Body of pancreas (tissue), 4 donors: ENCODE measurements around the gene POLR3A. TPM values are rescaled to one million over a fixed set of nuclear protein-coding genes. Genes with fewer than 3 reads are reported as not detected.
"Not testable (repeated sequence)": the region's sequence is repeated elsewhere in the genome, so short reads cannot be mapped to it uniquely, and the experiment has no call there.

Experiments
- ATAC-seq: fragments of 150-250 bp; one replicate; pipeline ENCODE4 v1.9.1; 2016
- DNase-seq, 4 donors: peaks; one replicate each; pipeline ENCODE4 v3.0.0-alpha.2; 2019
- H3K27ac ChIP-seq, 4 donors: fragments of 200-600 bp; sonication (generic); 1 replicate in 3 of 4; 2 replicates in 1 of 4; pipeline versions ENCODE4 v1.5.1 to v1.6.1; 2016 to 2019; ENCODE audit warnings: mild to moderate bottlenecking in 1 of 4, mixed read lengths in 1 of 4, moderate library complexity in 1 of 4
- H3K27me3 ChIP-seq, 2 donors: fragments of 200-600 bp; sonication (generic); one replicate each; pipeline ENCODE4 v1.6.0; 2016; ENCODE audit warnings: mild to moderate bottlenecking in 1 of 2
- H3K36me3 ChIP-seq, 2 donors: fragments of 200-600 bp; sonication (generic); replicated peaks in 1 of 2; 2 replicates each; pipeline ENCODE4 v1.5.1; 2016; ENCODE audit warnings: low read depth in 2 of 2; ENCODE audit not compliant: insufficient read depth in 1 of 2
- H3K4me1 ChIP-seq: fragments of 200-600 bp; sonication (generic); one replicate; pipeline ENCODE4 v1.6.0; 2016
- H3K4me3 ChIP-seq, 2 donors: fragments of 200-600 bp; sonication (generic); 1 replicate in 1 of 2; 2 replicates in 1 of 2; pipeline ENCODE4 v1.5.1; 2016 to 2019
- H3K9me3 ChIP-seq, 3 donors: fragments of 200-600 bp; sonication (generic); 1 replicate in 2 of 3; 2 replicates in 1 of 3; pipeline ENCODE4 v1.5.1; 2016
- POLR2A ChIP-seq, 3 donors: fragments of 450-650 bp; IDR thresholded peaks; one replicate each; pipeline ENCODE4 v1.6.1; 2016; ENCODE audit warnings: antibody characterized with exemption in 3 of 3, mild to moderate bottlenecking in 2 of 3
- WGBS, 2 donors: methylation state at CpG; one replicate each; pipeline ENCODE4 v1.1.5; 2017; 5-methylcytosine and 5-hydroxymethylcytosine counted together
- intact Hi-C: fragments of 100-400 bp; cut with DNase I; formaldehyde crosslinking; loops from one replicate; pipeline ENCODE4 v1.15.1; 2023
- total RNA-seq, 2 donors: library from RNA; depleted of rRNA; stranded (reverse); fragments of >200 nt; gene quantifications; one replicate each; pipeline ENCODE4 v1.1.0, GENCODE V29; 2016
- TF ChIP-seq, protein P1 (sequence below), 7 experiments: fragments of 450-650 bp in 4 of 7; fragments of 200-600 bp in 3 of 7; sonication (generic) in 3 of 7; IDR thresholded peaks; one replicate each; pipeline ENCODE4 v1.5.1; 2016 to 2019; ENCODE audit warnings: antibody characterized with exemption in 7 of 7

POLR3A gene
- total RNA-seq, 2 donors from 2014 or later = 7.9 to 10.4 TPM

DNA sequence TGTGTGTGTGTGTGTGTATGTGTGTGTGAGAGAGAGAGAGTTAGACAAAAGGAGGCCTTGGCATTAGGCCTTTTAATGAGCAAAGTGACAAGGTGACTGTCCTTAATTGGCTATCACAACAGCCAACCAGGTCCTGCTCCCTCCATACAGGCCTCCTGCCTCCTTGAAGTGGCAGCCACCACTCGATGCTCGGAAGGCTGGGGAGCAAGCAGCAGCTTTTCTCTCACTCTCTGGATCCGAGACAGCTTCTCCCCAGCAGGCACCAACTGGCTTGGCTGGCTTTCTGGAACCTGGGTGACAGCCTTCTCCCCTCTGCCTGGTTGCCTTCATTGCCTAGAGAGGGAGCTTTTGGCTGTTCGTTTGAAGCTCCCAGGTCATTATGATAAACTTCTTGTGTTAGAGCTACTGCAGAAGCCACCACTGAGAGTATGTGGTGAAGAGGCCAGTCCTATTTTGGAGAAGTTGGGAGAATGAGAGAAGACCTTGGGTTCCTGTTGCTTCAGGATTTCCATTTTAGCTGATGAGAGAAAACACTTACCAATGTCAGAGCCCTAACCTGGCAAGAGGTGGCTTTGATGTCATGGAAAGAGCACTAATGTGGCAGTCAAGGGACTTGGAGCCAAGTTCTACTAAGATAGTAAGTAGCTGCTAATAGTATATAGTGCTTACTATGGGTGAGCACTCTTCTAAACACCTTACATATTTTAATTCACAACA is 42.0 kb upstream of the POLR3A start:
- no peak for DNase-seq
- intact Hi-C loops = no loop called here
- H3K4me3 ChIP-seq = no peak overlapping the region

DNA sequence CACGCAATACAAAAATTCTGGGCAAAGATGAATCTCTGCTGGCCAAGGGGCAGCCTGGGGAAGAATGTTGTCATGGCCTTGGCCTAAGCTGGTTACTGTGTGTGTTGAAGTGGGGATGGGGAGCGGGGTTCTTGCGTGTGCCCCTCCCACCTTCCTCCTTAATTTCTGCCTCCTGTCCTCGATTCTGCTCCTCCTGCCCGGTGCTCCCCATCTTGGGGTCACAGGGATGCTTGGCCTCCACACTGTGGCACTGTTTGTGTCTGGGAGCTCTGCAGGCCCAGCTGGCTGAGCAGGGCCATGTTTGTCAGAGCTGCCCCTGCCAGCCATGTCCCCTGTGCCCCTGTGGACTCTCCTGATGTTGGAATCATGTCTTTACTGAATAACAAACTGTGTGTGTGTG is 41.4 kb upstream of the POLR3A start:
- no peaks in the 10 kb centered on the region for H3K9me3 ChIP-seq
- H3K4me3 ChIP-seq = no peak overlapping the region
- ATAC-seq = no peak
- DNase-seq = no peak
- H3K36me3 ChIP-seq = no peaks in the 10 kb centered on the region
- intact Hi-C loops = no loop called here
- peaks cover 3% of the 10 kb centered on the region for H3K4me1 ChIP-seq
- no peaks in the 10 kb centered on the region for H3K27me3 ChIP-seq
- H3K27ac ChIP-seq = no peak overlapping the region
- 85 to 87% methylated on average over 5 of the region's 5 CpGs for WGBS, 2 donors
- TF ChIP-seq, protein P1, sequence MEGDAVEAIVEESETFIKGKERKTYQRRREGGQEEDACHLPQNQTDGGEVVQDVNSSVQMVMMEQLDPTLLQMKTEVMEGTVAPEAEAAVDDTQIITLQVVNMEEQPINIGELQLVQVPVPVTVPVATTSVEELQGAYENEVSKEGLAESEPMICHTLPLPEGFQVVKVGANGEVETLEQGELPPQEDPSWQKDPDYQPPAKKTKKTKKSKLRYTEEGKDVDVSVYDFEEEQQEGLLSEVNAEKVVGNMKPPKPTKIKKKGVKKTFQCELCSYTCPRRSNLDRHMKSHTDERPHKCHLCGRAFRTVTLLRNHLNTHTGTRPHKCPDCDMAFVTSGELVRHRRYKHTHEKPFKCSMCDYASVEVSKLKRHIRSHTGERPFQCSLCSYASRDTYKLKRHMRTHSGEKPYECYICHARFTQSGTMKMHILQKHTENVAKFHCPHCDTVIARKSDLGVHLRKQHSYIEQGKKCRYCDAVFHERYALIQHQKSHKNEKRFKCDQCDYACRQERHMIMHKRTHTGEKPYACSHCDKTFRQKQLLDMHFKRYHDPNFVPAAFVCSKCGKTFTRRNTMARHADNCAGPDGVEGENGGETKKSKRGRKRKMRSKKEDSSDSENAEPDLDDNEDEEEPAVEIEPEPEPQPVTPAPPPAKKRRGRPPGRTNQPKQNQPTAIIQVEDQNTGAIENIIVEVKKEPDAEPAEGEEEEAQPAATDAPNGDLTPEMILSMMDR (IDR thresholded peaks at IDR 0.05) = no peak
- no peak for TF ChIP-seq POLR2A (IDR thresholded peaks at IDR 0.05)

More for the DNA sequence above, 42.0 kb upstream of the POLR3A start:
- H3K9me3 ChIP-seq = no peaks in the 10 kb centered on the region
- ATAC-seq = no peak
- TF ChIP-seq, protein P1 (IDR thresholded peaks at IDR 0.05) = no peak
- no peak for TF ChIP-seq POLR2A (IDR thresholded peaks at IDR 0.05)
- no peaks in the 10 kb centered on the region for H3K4me1 ChIP-seq
- no peaks in the 10 kb centered on the region for H3K27me3 ChIP-seq
- H3K27ac ChIP-seq = no peak overlapping the region
- no peaks in the 10 kb centered on the region for H3K36me3 ChIP-seq
- WGBS, 2 donors = 75 to 80% methylated on average over 2 to 4 of the region's 4 CpGs

DNA sequence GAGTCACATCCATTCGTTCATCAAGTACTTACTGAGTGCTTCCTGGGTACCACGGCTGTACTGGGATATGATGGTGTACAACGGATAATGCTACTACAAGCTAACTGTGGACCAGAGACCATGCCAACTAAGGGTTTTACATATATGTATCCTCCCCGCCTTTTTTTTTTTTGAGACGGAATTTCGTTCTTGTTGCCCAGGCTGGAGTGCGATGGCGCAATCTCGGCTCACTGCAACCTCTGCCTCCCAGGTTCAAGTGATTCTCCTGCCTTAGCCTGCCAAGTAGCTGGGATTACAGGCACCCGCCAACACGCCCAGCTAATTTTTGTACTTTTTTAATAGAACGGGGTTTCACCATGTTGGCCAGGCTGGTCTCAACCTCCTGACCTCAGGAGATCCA is 40.7 kb upstream of the POLR3A start:
- H3K27me3 ChIP-seq, intact Hi-C loops, H3K36me3 ChIP-seq, H3K9me3 ChIP-seq, ATAC-seq, DNase-seq, H3K27ac ChIP-seq, H3K4me1 ChIP-seq, H3K4me3 ChIP-seq: not testable (repeated sequence)
- 88 to 91% methylated on average over 12 of the region's 12 CpGs for WGBS, 2 donors

DNA sequence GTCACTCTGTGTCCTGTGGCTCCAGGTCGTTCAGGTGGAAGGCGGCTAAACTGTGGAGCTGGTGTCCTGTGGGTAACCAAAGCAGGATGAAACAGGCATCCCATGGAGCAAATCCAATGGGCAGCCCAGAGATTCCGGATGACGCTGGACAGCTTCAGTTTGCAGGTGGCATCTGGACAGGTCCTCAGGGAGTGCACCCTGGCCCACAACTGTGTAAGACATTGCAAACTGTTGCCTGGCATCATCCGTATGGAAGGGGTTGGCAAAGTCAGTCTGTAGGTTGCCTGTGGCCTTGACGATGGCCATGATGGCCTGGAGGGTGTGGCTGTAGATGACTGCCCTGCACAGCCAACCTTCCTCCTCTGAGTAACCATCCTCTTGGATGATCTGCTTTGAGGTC is 39.8 kb upstream of the POLR3A start:
- Histone ChIP-seq H3K9me3 (no peaks in the 10 kb centered on the region), H3K27me3 (no peaks in the 10 kb centered on the region), H3K4me3 (no peak overlapping the region), H3K27ac (no peak overlapping the region), H3K36me3 (no peaks in the 10 kb centered on the region), H3K4me1 (peaks cover 3% of the 10 kb centered on the region)
- TF ChIP-seq POLR2A (IDR thresholded peaks at IDR 0.05) = no peak
- TF ChIP-seq, protein P1 (IDR thresholded peaks at IDR 0.05) = no peak
- intact Hi-C loops = no loop called here
- ATAC-seq (no peak), DNase-seq (no peak)
- WGBS, 2 donors = 60 to 85% methylated on average over 1 to 6 of the region's 6 CpGs

DNA sequence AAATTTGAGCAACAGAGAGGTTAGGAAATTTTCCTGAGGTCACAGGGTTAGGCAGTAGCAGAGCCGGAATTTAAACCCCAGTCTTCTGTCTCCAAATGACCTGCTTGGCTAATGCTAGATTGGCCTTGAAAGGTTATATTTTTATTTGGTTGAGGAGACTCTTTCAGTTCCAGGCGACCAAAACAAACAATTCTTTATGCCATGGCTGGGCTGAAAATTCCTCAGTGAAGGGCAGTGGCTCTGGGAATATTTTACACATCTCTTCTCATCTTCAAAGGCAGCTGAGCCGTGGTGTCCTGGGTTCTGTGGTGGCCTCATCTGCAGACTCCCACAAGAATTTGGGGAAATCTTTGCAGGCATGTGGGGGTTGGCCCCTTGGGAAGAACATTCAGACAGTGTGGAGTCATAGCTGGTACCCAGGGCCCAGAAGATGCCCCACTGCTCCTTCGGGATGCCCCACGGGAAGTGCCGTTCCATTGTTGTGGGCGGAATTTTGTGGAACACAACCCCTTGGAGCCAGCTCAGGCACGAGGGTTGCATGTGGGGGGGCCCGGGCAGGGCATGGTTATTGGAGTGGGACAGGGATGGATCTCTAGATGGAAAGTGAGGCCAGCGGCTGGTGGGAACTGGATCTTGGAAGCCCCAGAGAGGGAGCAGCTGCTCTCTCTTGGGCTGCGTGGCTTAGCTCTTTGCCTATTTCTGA is 37.6 kb upstream of the POLR3A start:
- H3K4me3 ChIP-seq = no peak overlapping the region
- H3K36me3 ChIP-seq = no peaks in the 10 kb centered on the region
- no peaks in the 10 kb centered on the region for H3K9me3 ChIP-seq
- H3K27ac ChIP-seq = no peak overlapping the region
- WGBS, 2 donors = 64 to 74% methylated on average over 8 to 10 of the region's 11 CpGs
- TF ChIP-seq, protein P1 (IDR thresholded peaks at IDR 0.05) = no peak
- no peak for TF ChIP-seq POLR2A (IDR thresholded peaks at IDR 0.05)
- no peaks in the 10 kb centered on the region for H3K27me3 ChIP-seq
- intact Hi-C loops = no loop called here
- peaks cover 3% of the 10 kb centered on the region for H3K4me1 ChIP-seq
- ATAC-seq (no peak), DNase-seq (no peak)
